Measurements from ENCODE around the gene PRDM1.

Gene PRDM1

DNA sequence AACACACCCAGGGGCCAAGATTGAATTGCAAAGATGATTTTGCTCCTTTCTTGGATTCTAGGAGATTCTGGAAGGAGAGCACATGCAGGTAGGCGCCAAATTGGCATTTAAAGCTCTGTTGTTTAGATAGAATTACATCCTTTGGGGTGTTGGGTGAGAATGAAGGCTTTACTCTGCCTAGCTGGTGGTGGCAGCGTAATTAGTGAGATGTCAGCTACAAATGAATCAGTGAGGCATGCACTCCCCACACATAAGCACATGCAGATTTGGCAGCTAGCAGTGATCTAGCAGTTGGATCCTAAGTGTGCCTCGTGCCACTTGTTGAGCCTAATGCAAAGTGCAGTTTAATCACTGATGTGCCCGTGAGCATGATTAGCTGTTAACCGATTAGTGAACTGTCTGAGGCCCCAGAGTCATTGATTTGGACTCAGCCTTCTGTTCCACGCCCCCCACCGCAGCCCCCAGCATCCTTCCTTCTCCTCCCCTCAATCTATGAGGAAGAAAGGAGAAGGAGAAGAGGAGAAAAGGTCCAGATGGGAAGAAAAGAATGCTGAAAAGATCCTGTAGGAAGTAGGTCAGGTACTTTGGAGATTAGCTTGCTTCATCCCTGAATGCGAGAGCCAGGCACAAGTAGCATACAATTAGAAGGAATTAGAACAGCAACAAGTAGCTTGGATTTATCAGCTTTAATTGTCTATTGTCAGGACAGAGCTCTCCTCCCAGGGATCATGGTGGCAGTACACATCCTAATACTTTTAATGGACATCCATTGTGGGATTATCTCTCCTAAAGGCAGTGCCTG is 6.0 kb upstream of the PRDM1 start:
- no peak overlapping the region for H3K4me3 ChIP-seq (ENCODE audit: low read depth, low read length)
- TF ChIP-seq, protein P1, sequence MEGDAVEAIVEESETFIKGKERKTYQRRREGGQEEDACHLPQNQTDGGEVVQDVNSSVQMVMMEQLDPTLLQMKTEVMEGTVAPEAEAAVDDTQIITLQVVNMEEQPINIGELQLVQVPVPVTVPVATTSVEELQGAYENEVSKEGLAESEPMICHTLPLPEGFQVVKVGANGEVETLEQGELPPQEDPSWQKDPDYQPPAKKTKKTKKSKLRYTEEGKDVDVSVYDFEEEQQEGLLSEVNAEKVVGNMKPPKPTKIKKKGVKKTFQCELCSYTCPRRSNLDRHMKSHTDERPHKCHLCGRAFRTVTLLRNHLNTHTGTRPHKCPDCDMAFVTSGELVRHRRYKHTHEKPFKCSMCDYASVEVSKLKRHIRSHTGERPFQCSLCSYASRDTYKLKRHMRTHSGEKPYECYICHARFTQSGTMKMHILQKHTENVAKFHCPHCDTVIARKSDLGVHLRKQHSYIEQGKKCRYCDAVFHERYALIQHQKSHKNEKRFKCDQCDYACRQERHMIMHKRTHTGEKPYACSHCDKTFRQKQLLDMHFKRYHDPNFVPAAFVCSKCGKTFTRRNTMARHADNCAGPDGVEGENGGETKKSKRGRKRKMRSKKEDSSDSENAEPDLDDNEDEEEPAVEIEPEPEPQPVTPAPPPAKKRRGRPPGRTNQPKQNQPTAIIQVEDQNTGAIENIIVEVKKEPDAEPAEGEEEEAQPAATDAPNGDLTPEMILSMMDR (IDR thresholded peaks at IDR 0.05; ENCODE audit: borderline replicate concordance, insufficient read depth, low read depth, low read length): no peak

DNA sequence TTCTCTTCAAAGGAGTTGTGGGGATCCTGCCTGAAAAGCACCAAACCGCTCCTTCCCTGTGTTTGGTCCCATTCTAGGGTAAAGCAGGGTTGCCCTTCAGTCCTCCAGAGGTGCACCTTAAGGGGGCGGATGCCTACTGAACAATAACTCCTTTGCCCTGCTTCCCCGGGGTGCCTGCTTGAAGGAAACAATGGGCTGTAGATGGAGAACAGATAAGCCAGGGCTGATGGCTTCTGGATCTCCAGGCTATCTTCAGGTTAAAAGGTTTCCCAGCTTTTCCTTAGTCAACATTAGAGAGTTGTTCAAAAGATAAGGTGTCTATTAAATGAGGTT is 5.4 kb upstream of the PRDM1 start:
- TF ChIP-seq, protein P1 (IDR thresholded peaks at IDR 0.05; ENCODE audit: borderline replicate concordance, insufficient read depth, low read depth, low read length): no peak
- H3K4me3 ChIP-seq (ENCODE audit: low read depth, low read length): no peak overlapping the region

DNA sequence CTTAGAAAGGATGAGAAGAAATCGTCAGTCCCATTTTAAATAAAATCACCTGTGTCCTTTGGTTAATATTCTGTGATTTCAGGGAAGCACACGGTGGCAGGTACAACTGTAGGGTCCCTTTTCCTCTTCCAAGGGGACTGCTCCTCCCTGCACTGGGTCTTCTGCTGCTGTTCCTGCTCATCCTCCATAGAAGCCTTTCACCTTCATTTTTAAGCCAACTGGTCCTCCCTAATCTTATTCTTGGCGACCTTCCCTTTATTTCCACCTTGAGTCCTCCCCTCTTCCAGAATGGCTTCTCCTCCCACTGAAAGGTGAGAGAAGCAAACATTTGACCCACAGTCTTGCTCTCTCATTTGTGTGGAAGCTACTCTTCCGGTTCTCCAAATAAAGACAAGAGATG is 4.4 kb upstream of the PRDM1 start:
- TF ChIP-seq, protein P1 (IDR thresholded peaks at IDR 0.05; ENCODE audit: borderline replicate concordance, insufficient read depth, low read depth, low read length): no peak
- no peak overlapping the region for H3K4me3 ChIP-seq (ENCODE audit: low read depth, low read length)

DNA sequence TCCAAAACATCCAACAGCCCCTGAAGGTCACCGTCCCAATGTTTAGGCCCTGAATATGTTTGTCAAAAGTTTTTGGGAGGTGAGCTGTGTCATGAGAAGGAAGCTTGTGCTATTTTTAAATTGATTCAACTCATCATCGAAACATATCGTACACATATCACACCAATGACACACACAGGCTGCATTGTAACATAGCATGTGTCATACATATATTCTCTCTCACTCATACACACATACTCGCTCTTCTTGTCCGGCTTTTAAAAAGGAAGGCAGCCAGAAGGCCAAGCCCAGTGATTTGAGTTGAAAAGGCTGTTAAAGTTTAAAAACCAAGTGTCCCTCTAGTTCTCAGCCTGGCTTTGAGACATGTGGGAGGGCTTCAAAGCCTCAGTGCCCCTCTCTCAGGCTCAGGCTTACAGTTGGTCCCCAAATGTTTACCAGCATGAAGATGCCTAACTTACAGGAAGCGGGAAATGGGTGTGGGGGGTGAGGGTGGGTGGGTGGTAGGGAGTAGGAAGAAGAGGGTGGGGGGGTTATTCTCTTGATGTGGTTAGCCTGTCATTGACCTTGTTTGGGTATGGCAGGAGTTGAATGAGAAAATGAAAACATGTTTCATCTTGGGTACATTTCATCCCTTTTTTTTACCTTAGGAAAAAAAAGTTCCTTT is 3.3 kb upstream of the PRDM1 start:
- no peak overlapping the region for H3K4me3 ChIP-seq (ENCODE audit: low read depth, low read length)
- TF ChIP-seq, protein P1 (IDR thresholded peaks at IDR 0.05; ENCODE audit: borderline replicate concordance, insufficient read depth, low read depth, low read length): no peak

DNA sequence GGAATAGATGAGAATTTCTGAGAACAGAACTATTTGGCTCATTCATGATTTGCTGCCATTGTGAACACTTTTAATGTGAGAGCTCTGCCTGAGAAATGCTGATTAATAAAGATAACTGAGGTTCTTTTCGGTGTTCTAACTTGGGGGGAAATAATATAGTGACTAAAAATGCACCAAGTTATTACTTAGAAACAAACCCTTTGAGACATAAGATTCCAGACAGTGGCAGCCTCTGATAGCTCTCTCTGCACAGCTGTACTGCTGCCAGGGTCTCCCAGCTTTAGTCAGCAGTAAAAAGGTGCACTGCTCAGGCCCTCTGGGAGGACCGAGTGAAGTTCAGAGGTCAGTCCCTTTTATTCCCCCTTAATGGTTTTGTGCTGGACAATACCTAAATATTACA is 2.5 kb upstream of the PRDM1 start:
- no peak overlapping the region for H3K4me3 ChIP-seq (ENCODE audit: low read depth, low read length)
- TF ChIP-seq, protein P1 (IDR thresholded peaks at IDR 0.05; ENCODE audit: borderline replicate concordance, insufficient read depth, low read depth, low read length): no peak

DNA sequence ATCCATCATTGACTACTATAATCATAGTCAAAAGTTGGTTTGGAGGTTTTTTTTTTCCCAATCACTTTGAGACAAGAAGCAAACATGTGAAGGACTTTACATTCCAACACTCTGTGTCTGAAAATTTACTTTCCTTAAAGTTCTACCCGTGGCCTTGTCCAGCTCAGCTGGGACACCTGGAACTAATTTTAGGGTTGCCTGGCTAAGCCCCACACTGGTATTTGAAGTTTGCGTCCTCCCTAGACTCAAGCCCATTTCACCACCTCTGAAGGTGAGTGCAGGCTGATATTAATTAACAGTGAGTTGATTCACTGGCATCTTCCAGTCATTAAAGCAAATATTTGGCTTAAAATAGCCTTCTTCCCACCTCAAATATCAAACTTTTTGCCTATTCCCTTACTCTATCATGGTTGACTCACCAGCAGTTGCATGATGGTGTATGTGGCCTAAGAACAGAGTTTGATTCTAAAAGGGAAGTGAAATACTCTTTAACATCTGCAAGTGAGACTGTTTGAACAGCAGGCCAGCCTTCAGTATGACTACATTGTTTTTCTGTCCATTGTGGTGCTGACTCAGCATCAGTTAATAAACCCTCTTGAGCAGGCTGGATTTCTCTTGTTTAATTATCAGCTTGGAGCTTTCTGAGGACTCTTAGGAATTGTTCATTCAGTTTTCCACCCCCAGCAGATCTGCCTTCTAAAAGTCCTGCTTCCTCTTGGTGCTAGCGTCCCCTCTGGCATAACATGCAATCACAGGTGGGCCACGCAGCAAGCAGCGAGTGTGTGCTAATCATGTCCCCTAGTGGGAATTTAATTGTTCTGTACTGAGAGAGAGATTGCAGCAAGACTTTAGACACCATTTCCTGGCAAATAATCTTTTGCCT is 1.8 kb upstream of the PRDM1 start:
- no peak overlapping the region for H3K4me3 ChIP-seq (ENCODE audit: low read depth, low read length)
- TF ChIP-seq, protein P1 (IDR thresholded peaks at IDR 0.05; ENCODE audit: borderline replicate concordance, insufficient read depth, low read depth, low read length): peak; percentile 34; the same call in 1 of the 2 replicates

Data from GM12875 (cell line).